Right lobe of liver (tissue), 4 donors: ENCODE results near the gene CD83.
"Not testable (repeated sequence)": the region's sequence is repeated elsewhere in the genome, so short reads cannot be mapped to it uniquely, and the experiment has no call there.

Source experiments
- CTCF ChIP-seq, 4 donors: fragments of 200-600 bp in 3 of 4; fragments of 450-650 bp in 1 of 4; IDR thresholded peaks; one replicate each; pipeline versions ENCODE4 v1.5.1 to v1.8.0; 2016 to 2022; ENCODE audit warnings: antibody characterized with exemption in 4 of 4, mild to moderate bottlenecking in 2 of 4
- POLR2A ChIP-seq: fragments of 450-650 bp; IDR thresholded peaks from one replicate; pipeline ENCODE4 v1.6.1; 2017; ENCODE audit warnings: antibody characterized with exemption, mild to moderate bottlenecking
- donor health status: DM: no; HTN: no; CAD: no.
- donor health status: DM: no; HTN: no; CAD: no.
- donor health status: DM: no; HTN: yes; CAD: no.

- TF ChIP-seq CTCF (IDR thresholded peaks at IDR 0.05); POLR2A: not testable (repeated sequence)
Observed at GRCh38 chr6:14073561-14074354, 43.8 kb upstream of the CD83 start.
